ENCODE measurements around the gene MISP. TPM values are rescaled to one million over a fixed set of nuclear protein-coding genes. Genes with fewer than 3 reads are reported as not detected.
"Not testable (repeated sequence)": the region's sequence is repeated elsewhere in the genome, so short reads cannot be mapped to it uniquely, and the experiment has no call there.

MISP gene, protein sequence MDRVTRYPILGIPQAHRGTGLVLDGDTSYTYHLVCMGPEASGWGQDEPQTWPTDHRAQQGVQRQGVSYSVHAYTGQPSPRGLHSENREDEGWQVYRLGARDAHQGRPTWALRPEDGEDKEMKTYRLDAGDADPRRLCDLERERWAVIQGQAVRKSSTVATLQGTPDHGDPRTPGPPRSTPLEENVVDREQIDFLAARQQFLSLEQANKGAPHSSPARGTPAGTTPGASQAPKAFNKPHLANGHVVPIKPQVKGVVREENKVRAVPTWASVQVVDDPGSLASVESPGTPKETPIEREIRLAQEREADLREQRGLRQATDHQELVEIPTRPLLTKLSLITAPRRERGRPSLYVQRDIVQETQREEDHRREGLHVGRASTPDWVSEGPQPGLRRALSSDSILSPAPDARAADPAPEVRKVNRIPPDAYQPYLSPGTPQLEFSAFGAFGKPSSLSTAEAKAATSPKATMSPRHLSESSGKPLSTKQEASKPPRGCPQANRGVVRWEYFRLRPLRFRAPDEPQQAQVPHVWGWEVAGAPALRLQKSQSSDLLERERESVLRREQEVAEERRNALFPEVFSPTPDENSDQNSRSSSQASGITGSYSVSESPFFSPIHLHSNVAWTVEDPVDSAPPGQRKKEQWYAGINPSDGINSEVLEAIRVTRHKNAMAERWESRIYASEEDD
- not detected in 2 replicates for total RNA-seq
- not detected for total RNA-seq (2013)
- not detected in 2 replicates for polyA plus RNA-seq
- not detected in 2 replicates for polyA minus RNA-seq

DNA sequence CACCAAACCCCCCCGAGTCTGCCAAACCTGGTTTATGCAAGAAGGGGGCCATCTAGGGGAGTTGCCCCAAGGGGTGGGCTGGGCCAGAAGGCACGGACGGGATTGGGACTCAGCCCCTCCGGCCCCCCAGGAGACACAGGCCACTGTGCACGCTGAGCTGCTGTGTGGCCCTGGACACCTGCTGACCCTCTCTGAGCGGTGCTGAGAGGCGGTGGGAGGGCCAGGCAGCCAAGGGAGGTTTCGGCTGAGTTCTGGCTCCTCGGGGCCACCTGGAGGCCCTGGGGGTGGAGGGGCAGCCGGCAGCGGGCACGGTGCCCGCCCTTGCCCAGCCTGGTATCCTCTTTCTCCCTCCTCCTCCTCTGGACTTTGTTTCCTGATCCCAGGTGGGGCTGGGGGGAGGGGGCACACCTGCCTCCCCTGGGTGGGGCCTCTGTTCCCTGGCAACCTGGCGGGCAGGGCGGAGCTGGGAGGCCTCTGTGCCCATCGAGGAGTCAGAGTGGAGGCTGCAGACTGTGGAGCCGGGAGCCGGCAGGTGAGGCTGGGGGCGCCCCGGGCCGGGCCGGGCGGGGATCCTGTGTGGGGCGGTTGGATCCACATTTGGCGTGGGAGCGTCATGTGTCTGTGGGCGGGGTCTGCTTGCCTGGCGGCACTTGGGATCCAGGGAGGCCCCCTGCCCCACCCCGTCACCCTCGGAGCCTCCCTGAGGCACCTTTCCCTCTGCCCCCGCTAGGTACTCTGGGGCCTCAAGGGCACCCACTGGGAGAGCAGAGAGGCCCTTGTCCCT is at the start of gene MISP:
Gene MISP (plus strand): TSS at position 473 of the 784 bp plus-strand sequence. CDS start 5,835 bp downstream, outside the sequence.
- Histone ChIP-seq H3K4me1 (ENCODE audit: control insufficient read depth in 2 of 2, insufficient read depth in 2 of 2, low read length in 2 of 2) (no peaks in the 10 kb centered on the region), H2AFZ (ENCODE audit: insufficient read depth, low read depth, low read length, poor library complexity, severe bottlenecking) (no peak within 1 kb of the TSS), H4K20me1 (ENCODE audit: control insufficient read depth, insufficient read depth, low read length, poor library complexity, severe bottlenecking) (no peaks in the 10 kb centered on the region), H3K9me3 (ENCODE audit: control extremely low read depth in 1 of 3, control insufficient read depth in 2 of 3, insufficient read depth in 1 of 3, low read length in 2 of 3) (peaks cover 0 to 27% (median 7%) of the 10 kb centered on the region in 3 donors), H3K36me3 (replicated peaks in 1 of 2; ENCODE audit: control extremely low read depth in 1 of 2, control insufficient read depth in 1 of 2, extremely low read depth in 1 of 2, insufficient read depth in 2 of 2, low read length in 1 of 2) (no peaks in the 10 kb centered on the region), H3K27ac (ENCODE audit: low read length in 2 of 2) (no peak within 1 kb of the TSS), H3K79me2 (ENCODE audit: control insufficient read depth, insufficient read depth, low read length) (no peaks in the 10 kb centered on the region), H3K4me2 (replicated peaks; ENCODE audit: low read depth, low read length, poor library complexity, severe bottlenecking) (no peak within 1 kb of the TSS), H3K4me3 (ENCODE audit: control extremely low read depth in 1 of 5, extremely low read depth in 1 of 5, insufficient read depth in 1 of 5, low read depth in 2 of 5, low read length in 4 of 5) (no peak within 1 kb of the TSS), H3K27me3 (replicated peaks in 1 of 4; ENCODE audit: control extremely low read depth in 1 of 4, control insufficient read depth in 3 of 4, insufficient read depth in 4 of 4, low read length in 3 of 4) (peaks cover 0 to 4% (median 0%) of the 10 kb centered on the region in 4 experiments), H3K9ac (ENCODE audit: low read length) (no peak within 1 kb of the TSS)
- ATAC-seq (ENCODE audit: low read depth) (no peak), DNase-seq (no peak)
- Mint-ChIP-seq H3K27me3 (no peaks in the 10 kb centered on the region), H3K27ac (no peak within 1 kb of the TSS), H3K4me3 (no peak within 1 kb of the TSS), H3K9me3 (ENCODE audit: insufficient read depth) (no peaks in the 10 kb centered on the region), H3K4me1 (no peaks in the 10 kb centered on the region)
- POLR2A ChIA-PET = no interaction called here
- TF ChIP-seq, protein P1, sequence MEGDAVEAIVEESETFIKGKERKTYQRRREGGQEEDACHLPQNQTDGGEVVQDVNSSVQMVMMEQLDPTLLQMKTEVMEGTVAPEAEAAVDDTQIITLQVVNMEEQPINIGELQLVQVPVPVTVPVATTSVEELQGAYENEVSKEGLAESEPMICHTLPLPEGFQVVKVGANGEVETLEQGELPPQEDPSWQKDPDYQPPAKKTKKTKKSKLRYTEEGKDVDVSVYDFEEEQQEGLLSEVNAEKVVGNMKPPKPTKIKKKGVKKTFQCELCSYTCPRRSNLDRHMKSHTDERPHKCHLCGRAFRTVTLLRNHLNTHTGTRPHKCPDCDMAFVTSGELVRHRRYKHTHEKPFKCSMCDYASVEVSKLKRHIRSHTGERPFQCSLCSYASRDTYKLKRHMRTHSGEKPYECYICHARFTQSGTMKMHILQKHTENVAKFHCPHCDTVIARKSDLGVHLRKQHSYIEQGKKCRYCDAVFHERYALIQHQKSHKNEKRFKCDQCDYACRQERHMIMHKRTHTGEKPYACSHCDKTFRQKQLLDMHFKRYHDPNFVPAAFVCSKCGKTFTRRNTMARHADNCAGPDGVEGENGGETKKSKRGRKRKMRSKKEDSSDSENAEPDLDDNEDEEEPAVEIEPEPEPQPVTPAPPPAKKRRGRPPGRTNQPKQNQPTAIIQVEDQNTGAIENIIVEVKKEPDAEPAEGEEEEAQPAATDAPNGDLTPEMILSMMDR (IDR thresholded peaks at IDR 0.05) = no peak
- no peak for TF ChIP-seq EZH2 (IDR thresholded peaks at IDR 0.05; ENCODE audit: borderline replicate concordance, insufficient read depth, low read depth, low read length, poor library complexity, severe bottlenecking)
- intact Hi-C loops (cut with micrococcal nuclease) = no loop called here
- WGBS (ENCODE audit: insufficient coverage) = 81% methylated on average over 27 of the region's 31 CpGs
- CTCF ChIA-PET = no interaction called here

DNA sequence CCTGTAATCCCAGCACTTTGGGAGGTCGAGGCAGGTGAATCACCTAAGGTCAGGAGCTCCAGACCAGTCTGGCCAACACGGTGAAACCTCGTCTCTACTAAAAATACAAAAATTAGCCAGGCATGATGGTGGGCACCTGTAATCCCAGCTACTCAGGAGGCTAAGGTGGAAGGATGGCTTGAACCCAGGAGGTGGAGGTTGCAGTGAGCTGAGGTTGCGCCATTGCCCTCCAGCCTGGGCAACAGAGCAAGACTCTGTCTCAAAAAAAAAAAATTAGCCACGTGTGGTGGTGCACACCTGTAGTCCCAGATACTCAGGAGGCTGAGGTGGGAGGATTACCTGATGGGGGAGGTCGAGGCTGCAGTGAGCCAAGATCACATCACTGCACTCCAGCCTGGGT is 48.1 kb upstream of the MISP start:
- H3K27ac Mint-ChIP-seq = not testable (repeated sequence)

More for the DNA sequence above, 48.1 kb upstream of the MISP start:
- H3K4me2 ChIP-seq (replicated peaks; ENCODE audit: low read depth, low read length, poor library complexity, severe bottlenecking); H2AFZ ChIP-seq (ENCODE audit: insufficient read depth, low read depth, low read length, poor library complexity, severe bottlenecking); H3K27ac ChIP-seq (ENCODE audit: low read length in 2 of 2); H3K79me2 ChIP-seq (ENCODE audit: control insufficient read depth, insufficient read depth, low read length); intact Hi-C loops (cut with micrococcal nuclease); CTCF ChIA-PET; H3K4me3 ChIP-seq (ENCODE audit: control extremely low read depth in 1 of 5, extremely low read depth in 1 of 5, insufficient read depth in 1 of 5, low read depth in 2 of 5, low read length in 4 of 5); H4K20me1 ChIP-seq (ENCODE audit: control insufficient read depth, insufficient read depth, low read length, poor library complexity, severe bottlenecking); H3K4me3 Mint-ChIP-seq; DNase-seq; POLR2A ChIA-PET; ATAC-seq (ENCODE audit: low read depth); H3K36me3 ChIP-seq (replicated peaks in 1 of 2; ENCODE audit: control extremely low read depth in 1 of 2, control insufficient read depth in 1 of 2, extremely low read depth in 1 of 2, insufficient read depth in 2 of 2, low read length in 1 of 2); H3K9ac ChIP-seq (ENCODE audit: low read length); H3K4me1 ChIP-seq (ENCODE audit: control insufficient read depth in 2 of 2, insufficient read depth in 2 of 2, low read length in 2 of 2); H3K9me3 Mint-ChIP-seq (ENCODE audit: insufficient read depth): not testable (repeated sequence)
- WGBS (ENCODE audit: insufficient coverage) = 61% methylated on average over 4 of the region's 6 CpGs
- Mint-ChIP-seq H3K4me1 (peaks cover 12% of the 10 kb centered on the region), H3K27me3 (peaks cover 18% of the 10 kb centered on the region)
- peaks cover 0 to 33% (median 2%) of the 10 kb centered on the region in 3 donors for H3K9me3 ChIP-seq (ENCODE audit: control extremely low read depth in 1 of 3, control insufficient read depth in 2 of 3, insufficient read depth in 1 of 3, low read length in 2 of 3)
- peaks cover 0 to 35% (median 4%) of the 10 kb centered on the region in 4 experiments for H3K27me3 ChIP-seq (replicated peaks in 1 of 4; ENCODE audit: control extremely low read depth in 1 of 4, control insufficient read depth in 3 of 4, insufficient read depth in 4 of 4, low read length in 3 of 4)
